ENCODE measurements around the gene SASH1.

SASH1 gene

DNA sequence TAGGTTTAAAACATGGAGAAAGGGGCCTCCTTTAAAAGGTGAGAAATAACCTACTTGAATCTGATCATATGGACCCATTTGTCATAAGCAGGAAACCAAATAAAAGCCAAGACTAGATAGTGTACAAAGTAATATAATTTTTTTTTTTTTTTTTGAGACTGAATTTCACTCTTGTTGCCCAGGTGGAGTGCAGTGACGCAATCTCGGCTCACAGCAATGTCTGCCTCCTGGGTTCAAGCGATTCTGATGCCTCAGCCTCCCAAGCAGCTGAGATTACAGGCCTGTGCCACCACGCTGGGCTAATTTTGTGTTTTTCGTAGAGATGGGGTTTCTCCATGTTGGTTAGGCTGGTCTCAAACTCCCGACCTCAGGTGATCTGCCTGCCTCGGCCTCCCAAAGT lies 89.2 kb downstream of the SASH1 start:
- Mint-ChIP-seq H3K9me3 (no peaks in the 10 kb centered on the region), H3K27me3 (peaks cover 7 to 14% of the 10 kb centered on the region in 2 donors), H3K36me3 (no peaks in the 10 kb centered on the region), H3K4me3 (no peak overlapping the region), H3K27ac (no peak overlapping the region), H3K4me1 (peaks cover 0 to 5% of the 10 kb centered on the region in 2 donors)
- ATAC-seq (replicated peaks) (no peak), DNase-seq (no peak)

DNA sequence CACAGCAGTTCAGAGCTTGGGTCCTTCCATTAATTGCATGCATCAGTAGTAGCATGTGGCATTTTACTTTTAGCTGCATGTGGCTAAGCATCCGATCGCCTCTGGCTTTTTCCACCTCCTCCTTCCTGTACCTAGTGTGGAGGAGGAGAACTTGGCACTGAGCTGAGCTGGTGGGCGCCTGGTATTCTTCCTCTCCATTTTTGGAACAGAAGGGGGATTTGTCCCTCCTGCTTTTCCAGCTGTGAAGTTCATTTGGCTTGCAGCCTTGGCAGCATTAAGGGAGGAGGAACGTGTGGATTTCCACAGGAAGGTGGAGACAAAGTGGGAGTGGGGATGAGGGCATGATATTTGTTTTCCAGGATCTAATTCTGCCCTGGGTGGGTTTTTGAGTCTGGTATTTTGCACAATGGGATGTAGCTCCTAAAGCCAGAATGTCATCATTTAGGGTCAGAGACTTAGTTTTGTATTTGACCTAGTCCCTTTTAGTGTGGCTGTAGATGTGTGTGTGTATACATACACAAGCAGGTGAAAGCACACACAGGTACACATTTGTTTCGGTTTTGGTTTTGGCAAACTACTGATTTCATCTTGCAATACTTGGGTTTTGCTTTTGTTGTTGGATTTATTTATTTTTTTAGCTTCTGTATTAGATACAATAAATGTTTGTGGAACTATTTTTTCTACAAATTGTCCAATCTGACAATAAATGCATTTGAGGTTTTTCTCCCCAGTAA lies 90.0 kb downstream of the SASH1 start:
- Mint-ChIP-seq H3K4me1 (peaks cover 0 to 5% of the 10 kb centered on the region in 2 donors), H3K4me3 (no peak overlapping the region), H3K36me3 (no peaks in the 10 kb centered on the region), H3K27me3 (peaks cover 7 to 19% of the 10 kb centered on the region in 2 donors), H3K9me3 (no peaks in the 10 kb centered on the region), H3K27ac (no peak overlapping the region)
- DNase-seq (no peak), ATAC-seq (replicated peaks) (no peak)

DNA sequence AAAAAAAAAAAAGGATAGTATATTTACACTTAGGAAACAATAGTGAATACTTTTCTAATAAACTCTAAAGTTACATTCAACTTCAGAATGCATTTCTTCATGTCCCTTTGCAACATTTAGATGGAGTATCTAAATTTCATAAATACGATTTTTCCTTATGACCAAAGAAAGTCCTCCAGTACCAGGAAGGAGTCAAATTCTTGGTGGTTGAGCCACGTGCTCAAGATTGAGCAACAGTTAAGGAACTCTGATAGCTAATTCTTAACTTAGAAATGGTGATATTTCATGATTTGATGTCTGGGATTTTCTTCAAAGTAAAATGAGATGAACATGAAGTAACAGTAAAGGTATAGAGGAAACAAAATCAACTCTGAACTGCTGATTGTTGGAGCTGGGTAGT lies 92.7 kb downstream of the SASH1 start:
- H3K27me3 Mint-ChIP-seq, result peaks cover 14 to 24% of the 10 kb centered on the region in 2 donors
- peaks cover 0 to 5% of the 10 kb centered on the region in 2 donors for H3K4me1 Mint-ChIP-seq
- DNase-seq (no peak), ATAC-seq (replicated peaks) (no peak)
- H3K36me3 Mint-ChIP-seq, result no peaks in the 10 kb centered on the region
- H3K9me3 Mint-ChIP-seq, result no peaks in the 10 kb centered on the region
- H3K4me3 Mint-ChIP-seq, result no peak overlapping the region
- H3K27ac Mint-ChIP-seq, result no peak overlapping the region

DNA sequence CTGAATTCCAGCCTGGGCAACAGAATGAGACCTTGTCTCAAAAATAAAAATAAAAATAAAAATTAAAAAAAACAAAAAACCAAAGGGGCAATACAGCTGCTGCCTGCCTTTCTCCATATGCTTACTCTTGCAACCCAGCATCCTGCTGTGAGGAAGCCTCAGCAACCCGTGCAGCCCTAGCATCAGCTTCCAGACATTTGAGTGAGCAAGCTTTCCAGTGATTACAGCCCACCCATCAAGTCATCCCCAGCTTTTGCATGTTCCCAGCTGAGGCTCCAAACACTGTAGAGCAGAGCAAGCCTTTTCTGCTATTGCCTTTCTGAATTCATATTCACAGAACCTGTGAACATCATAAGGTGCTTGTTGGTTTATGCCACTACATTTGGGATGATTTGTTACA lies 93.8 kb downstream of the SASH1 start:
- Mint-ChIP-seq H3K36me3 (no peaks in the 10 kb centered on the region), H3K9me3 (no peaks in the 10 kb centered on the region), H3K4me1 (peaks cover 2 to 11% of the 10 kb centered on the region in 2 donors), H3K27ac (no peak overlapping the region), H3K4me3 (no peak overlapping the region), H3K27me3 (peaks cover 19 to 21% of the 10 kb centered on the region in 2 donors)
- no peak for ATAC-seq (replicated peaks)
- no peak for DNase-seq

DNA sequence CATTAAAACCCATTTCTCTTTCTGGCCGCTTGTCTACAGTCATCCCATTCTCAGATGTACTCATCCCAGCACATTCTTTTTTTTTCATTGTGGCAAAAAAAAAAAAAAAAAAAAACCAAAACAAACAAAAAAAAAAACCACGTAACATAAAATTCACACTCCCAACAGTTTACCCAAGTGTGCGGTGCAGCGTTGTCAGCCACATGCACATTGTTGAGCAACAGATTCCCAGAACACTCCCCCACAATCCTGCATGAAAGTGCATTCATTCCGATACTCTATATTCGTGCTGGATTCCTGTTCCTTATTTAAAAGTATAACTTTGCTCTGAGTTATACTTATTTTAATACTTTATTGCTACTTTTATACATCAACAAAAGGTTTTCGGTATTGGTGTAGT lies 96.0 kb downstream of the SASH1 start:
- Mint-ChIP-seq H3K27me3 (peaks cover 19 to 21% of the 10 kb centered on the region in 2 donors), H3K4me3 (no peak overlapping the region), H3K36me3 (no peaks in the 10 kb centered on the region), H3K27ac (no peak overlapping the region), H3K4me1 (peaks cover 7 to 13% of the 10 kb centered on the region in 2 donors), H3K9me3 (no peaks in the 10 kb centered on the region)
- no peak for ATAC-seq (replicated peaks)
- DNase-seq, result no peak

DNA sequence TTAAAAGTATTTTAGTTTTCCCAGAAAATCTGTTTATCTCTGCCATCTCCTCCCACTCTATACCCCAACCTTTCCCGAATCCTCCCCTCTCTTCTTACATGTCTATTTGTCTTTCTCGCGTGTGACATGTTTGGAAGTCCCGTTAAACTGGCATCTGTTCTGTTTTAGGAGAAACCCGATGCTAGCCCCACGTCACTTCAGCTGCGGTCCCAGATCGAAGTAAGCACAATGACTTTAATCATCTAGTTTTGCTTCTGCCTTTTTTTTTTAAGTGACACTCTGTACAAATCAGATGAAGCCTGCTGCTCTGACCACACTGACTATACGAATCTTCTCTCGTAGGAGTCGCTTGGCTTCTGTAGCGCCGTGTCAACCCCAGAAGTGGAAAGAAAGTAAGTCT lies 97.4 kb downstream of the SASH1 start:
- Mint-ChIP-seq H3K36me3 (no peaks in the 10 kb centered on the region), H3K9me3 (no peaks in the 10 kb centered on the region), H3K4me3 (no peak overlapping the region), H3K4me1 (peaks cover 7 to 13% of the 10 kb centered on the region in 2 donors), H3K27me3 (peaks cover 14% of the 10 kb centered on the region in 2 donors), H3K27ac (no peak overlapping the region)
- no peak for DNase-seq
- ATAC-seq (replicated peaks), result no peak

DNA sequence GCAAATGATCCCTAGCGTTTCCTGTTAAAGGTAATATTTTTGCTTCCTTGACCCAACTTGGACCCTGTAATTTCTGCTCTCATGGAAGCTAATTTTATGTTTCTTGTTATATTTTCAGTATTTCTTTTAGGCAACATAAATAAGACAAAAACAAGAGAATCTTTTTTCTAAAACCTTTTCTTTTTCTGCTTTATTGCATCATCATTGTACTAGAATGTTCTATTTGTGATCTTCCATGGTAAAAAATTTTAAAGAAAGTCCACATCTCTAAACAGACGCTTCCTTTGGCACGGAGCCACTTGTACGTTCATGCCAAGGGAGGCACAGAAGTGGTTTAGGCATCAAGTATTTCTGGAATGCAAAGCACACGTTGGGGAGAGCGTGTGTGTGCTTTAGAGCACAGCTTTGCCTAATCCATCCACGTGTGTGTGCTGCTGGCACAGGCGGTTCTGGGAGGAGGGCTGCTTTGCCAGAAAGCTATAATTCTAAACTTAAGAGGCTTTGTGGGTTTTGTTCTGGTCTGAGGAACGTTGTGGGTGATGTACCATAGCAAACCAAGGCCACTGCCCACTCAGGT lies 98.3 kb downstream of the SASH1 start:
- H3K9me3 Mint-ChIP-seq, result no peaks in the 10 kb centered on the region
- DNase-seq (no peak), ATAC-seq (replicated peaks) (no peak)
- H3K27me3 Mint-ChIP-seq, result peaks cover 14 to 18% of the 10 kb centered on the region in 2 donors
- H3K36me3 Mint-ChIP-seq, result no peaks in the 10 kb centered on the region
- H3K4me1 Mint-ChIP-seq, result peaks cover 7 to 13% of the 10 kb centered on the region in 2 donors
- no peak overlapping the region for H3K27ac Mint-ChIP-seq
- no peak overlapping the region for H3K4me3 Mint-ChIP-seq

DNA sequence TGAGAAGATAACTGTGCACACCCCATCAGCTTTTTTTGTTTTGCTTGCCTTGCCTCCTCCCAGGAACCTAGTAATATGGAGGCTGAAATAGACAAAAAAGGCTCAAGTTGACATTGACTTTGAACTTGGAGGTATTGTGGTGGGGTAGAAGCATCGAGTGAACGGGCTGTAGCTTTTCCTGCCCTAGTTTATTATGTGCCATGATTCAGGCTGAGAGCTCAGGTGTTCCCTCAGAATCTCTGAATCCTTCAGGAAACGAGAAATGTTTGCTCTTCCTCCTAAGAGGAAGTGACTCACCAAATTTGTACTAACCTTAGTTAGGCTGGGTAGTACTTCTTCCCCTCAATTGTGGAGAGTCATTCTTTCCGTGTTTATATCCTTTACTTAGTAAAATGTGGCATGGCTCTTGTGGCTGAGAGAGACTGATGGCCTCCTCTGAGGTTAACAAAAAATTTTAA lies 98.8 kb downstream of the SASH1 start:
- no peak for DNase-seq
- Mint-ChIP-seq H3K27me3 (peaks cover 18 to 19% of the 10 kb centered on the region in 2 donors), H3K27ac (no peak overlapping the region), H3K4me3 (no peak overlapping the region), H3K4me1 (peaks cover 7 to 13% of the 10 kb centered on the region in 2 donors), H3K36me3 (no peaks in the 10 kb centered on the region), H3K9me3 (no peaks in the 10 kb centered on the region)
- peak; percentile 96 to 99 for ATAC-seq (replicated peaks)

DNA sequence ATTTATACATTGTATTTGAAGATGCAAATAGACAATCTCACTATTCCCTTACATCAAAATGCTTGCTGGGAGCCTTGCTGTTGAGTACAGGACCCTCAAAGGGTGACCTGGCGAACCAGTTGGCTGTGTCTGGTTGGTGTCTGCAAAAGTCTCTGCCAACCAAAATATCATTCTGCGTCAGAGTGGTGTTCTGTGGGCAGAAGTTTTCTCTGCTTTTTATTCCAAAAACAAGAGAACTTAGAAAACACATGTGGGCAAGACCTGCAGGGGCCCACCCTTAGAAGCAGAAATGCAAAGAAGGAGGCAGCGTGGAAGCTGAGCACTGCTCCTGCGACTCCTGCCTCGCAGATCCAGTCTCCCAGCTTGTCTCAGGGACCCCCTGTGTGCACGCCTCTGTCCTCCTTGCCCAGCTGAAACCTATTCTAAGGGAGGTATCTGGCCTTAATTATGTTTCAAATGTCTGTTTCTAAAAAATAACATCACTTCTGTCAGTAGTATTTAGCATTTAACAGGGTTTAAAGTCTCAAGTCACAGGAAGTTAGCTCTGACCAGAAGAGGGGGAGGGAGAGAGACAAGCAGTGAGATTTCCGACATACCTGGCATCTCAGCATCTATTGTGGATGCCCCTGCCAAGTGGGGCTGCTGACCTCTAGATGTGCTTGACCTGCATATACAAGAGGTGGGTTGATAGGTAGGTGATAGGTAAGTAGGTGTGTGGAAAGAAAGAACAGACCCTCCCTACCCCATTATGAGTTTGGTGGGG lies 101.3 kb downstream of the SASH1 start:
- Mint-ChIP-seq H3K4me1 (peaks cover 15 to 17% of the 10 kb centered on the region in 2 donors), H3K9me3 (no peaks in the 10 kb centered on the region), H3K4me3 (no peak overlapping the region), H3K36me3 (no peaks in the 10 kb centered on the region), H3K27me3 (peaks cover 29 to 40% of the 10 kb centered on the region in 2 donors), H3K27ac (no peak overlapping the region)
- no peak for DNase-seq
- no peak for ATAC-seq (replicated peaks)

DNA sequence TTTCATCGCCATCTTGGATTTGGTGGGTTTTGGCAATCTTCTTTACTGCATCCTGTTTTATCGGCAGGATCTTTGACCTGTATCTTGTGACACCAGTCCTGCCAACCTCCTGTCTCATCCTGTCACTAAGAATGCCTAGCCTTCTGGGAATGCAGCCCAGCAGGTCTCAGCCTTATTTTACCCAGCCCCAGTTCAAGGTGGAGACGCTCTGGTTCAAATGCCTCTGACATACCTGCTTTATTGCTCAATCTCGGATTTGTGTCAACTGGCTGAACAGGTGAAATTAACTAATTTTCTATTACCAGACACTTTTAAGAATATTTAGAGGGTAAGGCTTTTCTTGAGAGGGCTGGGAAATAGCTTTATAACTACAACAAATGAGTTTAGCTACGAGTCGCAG lies 102.5 kb downstream of the SASH1 start:
- Mint-ChIP-seq H3K9me3 (no peaks in the 10 kb centered on the region), H3K27me3 (peaks cover 27 to 38% of the 10 kb centered on the region in 2 donors), H3K36me3 (no peaks in the 10 kb centered on the region), H3K27ac (no peak overlapping the region), H3K4me1 (peaks cover 15 to 17% of the 10 kb centered on the region in 2 donors), H3K4me3 (no peak overlapping the region)
- no peak for ATAC-seq (replicated peaks)
- no peak for DNase-seq

DNA sequence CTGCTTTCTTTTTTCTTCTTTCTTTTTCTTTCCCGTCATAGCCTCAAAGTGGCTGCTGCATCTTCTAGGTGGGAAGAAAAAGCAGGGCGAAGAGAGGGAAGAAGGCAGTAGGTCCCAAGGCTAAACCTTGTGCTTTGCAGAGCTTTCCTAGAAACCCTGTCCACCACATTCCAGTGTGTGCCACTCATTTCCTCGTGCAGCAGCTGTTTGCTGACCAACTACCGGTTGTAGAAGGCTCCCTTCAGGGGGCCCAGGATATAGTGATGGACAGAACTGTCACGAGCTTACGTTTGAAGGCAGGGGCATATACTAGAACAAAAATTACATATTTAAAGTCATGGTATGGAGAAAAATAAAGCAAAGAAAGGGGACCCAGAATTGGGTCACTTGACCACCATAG lies 103.0 kb downstream of the SASH1 start:
- H3K9me3 Mint-ChIP-seq, result no peaks in the 10 kb centered on the region
- H3K36me3 Mint-ChIP-seq, result no peaks in the 10 kb centered on the region
- no peak overlapping the region for H3K4me3 Mint-ChIP-seq
- peaks cover 26 to 38% of the 10 kb centered on the region in 2 donors for H3K27me3 Mint-ChIP-seq
- H3K4me1 Mint-ChIP-seq, result peaks cover 15 to 17% of the 10 kb centered on the region in 2 donors
- no peak overlapping the region for H3K27ac Mint-ChIP-seq
- DNase-seq (no peak), ATAC-seq (replicated peaks) (no peak)

DNA sequence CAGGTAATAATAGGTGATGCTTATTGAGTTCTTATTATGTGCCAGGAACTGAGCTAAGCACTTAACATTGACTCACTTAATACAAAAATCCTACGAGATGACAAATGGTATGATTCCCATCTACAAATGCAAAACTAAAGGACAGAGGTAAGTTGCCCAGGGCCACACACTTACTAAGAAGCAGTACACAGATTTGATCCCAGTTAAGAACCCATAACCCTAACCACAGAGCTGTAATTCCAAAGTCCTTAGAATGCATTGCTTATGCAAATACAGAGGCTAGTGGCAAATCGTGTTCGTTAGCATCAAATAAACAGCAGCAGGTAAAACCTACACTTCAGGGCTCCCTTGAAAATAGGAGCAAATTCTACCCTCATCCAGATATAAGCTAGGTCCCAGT lies 104.0 kb downstream of the SASH1 start:
- no peaks in the 10 kb centered on the region for H3K9me3 Mint-ChIP-seq
- H3K4me1 Mint-ChIP-seq, result peaks cover 8 to 11% of the 10 kb centered on the region in 2 donors

DNA sequence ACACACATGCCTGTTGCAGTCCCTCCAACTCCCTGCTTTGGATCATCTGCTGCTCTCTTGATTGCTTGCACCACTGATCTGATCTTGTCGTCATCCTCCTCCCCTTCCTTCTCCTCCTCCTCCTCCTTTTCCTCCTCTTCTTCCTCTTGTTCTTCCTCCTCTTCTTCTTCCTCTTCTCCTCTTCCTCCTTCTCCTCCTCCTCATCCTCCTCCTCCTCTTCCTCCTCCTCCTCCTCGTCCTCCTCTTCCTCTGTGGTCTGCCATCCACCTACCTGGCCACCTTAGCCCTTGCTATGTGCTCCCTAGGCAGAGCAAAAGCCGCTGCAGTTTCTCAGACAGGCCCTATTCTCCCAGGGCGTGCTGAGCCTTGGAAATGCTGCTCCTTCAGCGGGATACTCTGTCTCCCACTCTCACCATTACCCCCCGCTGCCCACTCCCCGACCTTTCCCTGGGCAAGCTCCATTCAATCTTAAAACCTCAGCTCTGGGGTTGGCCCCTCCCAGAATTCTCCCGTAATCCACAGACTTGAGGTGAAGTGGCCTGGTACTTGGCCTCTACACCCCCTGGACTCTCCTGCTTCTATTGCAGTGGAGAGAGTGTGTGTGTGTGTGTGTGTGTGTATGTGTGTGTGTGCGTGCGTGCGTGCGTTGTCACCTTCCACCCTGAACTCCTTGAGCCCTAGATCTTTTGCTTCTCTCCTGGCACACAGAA lies 105.0 kb downstream of the SASH1 start:
- ATAC-seq (replicated peaks), result no peak
- DNase-seq, result no peak
- H3K9me3 Mint-ChIP-seq, result no peaks in the 10 kb centered on the region
- H3K36me3 Mint-ChIP-seq, result no peaks in the 10 kb centered on the region
- H3K4me3 Mint-ChIP-seq, result no peak overlapping the region
- no peak overlapping the region for H3K27ac Mint-ChIP-seq
- peaks cover 26 to 48% of the 10 kb centered on the region in 2 donors for H3K27me3 Mint-ChIP-seq
- H3K4me1 Mint-ChIP-seq, result peaks cover 4 to 8% of the 10 kb centered on the region in 2 donors

More for the DNA sequence above, 104.0 kb downstream of the SASH1 start:
- Mint-ChIP-seq H3K36me3 (no peaks in the 10 kb centered on the region), H3K27ac (no peak overlapping the region), H3K27me3 (peaks cover 26 to 44% of the 10 kb centered on the region in 2 donors), H3K4me3 (no peak overlapping the region)
- no peak for DNase-seq
- ATAC-seq (replicated peaks), result no peak

DNA sequence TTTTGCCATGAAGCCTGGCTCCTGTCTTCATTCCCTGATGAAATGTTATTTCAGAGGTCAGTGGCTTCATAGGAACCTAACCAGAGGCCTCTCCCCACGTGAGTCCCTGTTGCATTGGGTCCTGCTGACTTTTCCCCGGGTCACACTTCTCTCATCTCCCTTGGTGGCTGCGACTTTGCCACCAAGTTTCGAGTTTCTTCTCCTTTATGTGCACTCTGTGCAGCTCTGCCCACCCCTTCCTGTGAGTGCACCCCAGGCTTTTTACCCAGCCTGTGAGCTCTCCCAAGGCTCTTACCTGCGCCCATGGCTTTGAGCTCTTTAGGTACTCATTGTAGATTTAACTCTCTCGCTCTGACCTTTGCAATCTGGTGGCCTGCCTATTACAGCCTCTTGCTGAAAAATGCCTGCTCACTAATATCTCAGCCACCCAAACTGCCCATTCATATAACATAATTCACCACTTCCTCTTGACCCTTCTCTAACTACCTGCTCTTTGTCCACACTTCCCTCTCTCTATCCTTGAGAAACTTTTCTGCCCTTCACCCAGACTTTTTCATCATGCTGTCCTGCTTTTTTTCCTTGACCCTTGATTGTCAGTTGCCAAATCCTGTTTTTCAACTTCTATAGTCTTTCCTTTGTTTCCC lies 105.9 kb downstream of the SASH1 start:
- Mint-ChIP-seq H3K27me3 (peaks cover 26 to 56% of the 10 kb centered on the region in 2 donors), H3K27ac (no peak overlapping the region)

More for the DNA sequence above, 105.9 kb downstream of the SASH1 start:
- ATAC-seq (replicated peaks) (peak; percentile 64 to 65), DNase-seq (no peak)
- Mint-ChIP-seq H3K4me1 (peaks cover 4 to 8% of the 10 kb centered on the region in 2 donors), H3K4me3 (no peak overlapping the region), H3K9me3 (no peaks in the 10 kb centered on the region), H3K36me3 (no peaks in the 10 kb centered on the region)
